OCI-LY7 (cell line): ENCODE results near the gene SIGLEC1.

Experiments used
- CTCF ChIP-seq: fragments of 200-600 bp; sonication (generic); conservative IDR thresholded peaks from 2 replicates; pipeline ENCODE4 v1.5.1; 2014; ENCODE audit warnings: mild to moderate bottlenecking, antibody characterized with exemption, low read length, moderate library complexity, mixed read lengths
- EZH2phosphoT487 ChIP-seq: fragments of 200-600 bp; sonication (generic); IDR thresholded peaks from 2 replicates; pipeline ENCODE4 v1.6.1; 2018; ENCODE audit warnings: low read depth, borderline replicate concordance, mild to moderate bottlenecking, mixed run types, antibody characterized with exemption, low read length, moderate library complexity, mixed read lengths

DNA sequence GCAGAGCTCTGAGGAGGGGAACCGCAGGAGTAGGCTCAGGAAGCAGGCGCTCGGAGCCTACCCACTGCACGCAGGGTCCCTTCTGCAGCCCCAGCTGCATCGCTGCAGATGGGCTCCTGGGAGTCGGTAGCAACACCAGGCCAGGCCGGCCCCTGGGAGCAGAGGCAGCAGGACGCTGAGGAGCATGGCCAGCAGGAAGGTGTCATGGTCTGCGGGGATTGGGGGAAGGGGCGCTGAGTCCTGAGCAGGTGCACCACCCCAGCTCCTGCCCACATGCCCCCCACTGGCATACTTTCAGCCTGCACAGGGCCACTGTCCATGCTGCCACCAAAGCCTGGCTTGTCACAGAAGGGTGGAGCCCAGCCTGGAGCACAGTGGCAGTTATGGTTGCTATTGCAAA, 41.5 kb downstream of the SIGLEC1 start:
- TF ChIP-seq CTCF, result no peak
- no peak for TF ChIP-seq EZH2phosphoT487
